HG02759 (cell line): ENCODE measurements around the gene PARVA.

Source experiments
- ATAC-seq: cut with Tn5 transposase; IDR thresholded peaks from one replicate; pipeline ENCODE4 v1.9.1; 2021; ENCODE audit warnings: mild to moderate bottlenecking, moderate library complexity; ENCODE audit not compliant: unreplicated experiment

Gene PARVA

DNA sequence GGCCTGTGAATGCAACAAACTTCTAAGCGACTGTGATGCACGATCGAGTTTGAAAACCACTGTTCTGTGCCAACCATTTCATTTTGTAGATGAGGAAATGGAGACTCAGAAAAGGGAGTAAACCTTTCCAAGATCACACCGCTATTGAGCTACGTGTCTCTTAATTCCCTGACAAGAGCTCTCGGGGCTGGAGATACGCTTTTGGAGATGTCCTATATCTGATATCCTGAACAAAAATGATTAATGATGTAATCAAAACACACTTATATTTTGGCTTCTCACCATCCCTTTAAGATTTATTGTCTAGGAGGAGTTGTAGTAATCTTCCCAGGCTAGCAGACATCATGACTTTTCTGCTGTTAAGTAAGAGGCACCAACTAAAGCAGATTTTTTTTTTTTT, 1.7 kb upstream of the PARVA start:
- ATAC-seq, result no peak

- ATAC-seq, result no peak
Measured at GRCh38 chr11:12376259-12377081, 901 bp upstream of the PARVA start.

- ATAC-seq, result no peak
Measured at GRCh38 chr11:12377824-12378593, 638 bp downstream of the PARVA start.

DNA sequence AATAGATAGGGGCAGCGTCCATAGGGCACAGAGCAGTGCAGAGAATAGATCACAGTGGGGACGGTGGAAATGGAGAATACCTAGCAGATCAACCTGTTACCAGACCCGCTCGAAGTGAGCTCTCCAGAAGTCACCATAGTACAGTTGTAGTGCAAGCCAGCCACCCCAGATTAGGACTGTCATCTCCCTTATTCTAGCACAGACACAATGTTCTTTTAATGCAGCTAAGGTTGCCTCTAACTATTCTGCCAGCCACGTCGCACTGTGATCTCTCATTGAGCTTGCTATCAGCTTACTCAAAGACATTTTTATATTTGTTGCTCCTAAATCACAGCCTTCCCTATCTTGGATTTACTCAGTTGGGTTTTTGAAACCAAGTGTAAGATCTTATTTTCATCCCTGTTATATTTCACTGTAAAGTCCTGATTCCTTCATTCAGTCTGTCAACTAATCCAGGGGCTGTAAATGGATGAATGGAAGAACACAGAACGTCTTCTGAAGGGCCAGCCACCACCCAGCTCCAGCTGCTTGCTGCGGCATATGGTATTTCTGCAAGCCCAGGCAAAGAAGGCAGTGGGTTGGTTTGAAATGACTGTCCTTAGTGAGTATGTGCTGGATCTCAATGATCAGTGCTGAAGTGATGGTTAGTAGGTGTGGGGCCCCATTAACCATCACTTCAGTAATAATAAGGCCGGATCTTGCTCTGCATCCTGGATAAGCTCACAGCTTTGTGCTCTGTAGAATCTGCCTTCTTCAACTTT, 3.4 kb downstream of the PARVA start:
- ATAC-seq, result no peak

DNA sequence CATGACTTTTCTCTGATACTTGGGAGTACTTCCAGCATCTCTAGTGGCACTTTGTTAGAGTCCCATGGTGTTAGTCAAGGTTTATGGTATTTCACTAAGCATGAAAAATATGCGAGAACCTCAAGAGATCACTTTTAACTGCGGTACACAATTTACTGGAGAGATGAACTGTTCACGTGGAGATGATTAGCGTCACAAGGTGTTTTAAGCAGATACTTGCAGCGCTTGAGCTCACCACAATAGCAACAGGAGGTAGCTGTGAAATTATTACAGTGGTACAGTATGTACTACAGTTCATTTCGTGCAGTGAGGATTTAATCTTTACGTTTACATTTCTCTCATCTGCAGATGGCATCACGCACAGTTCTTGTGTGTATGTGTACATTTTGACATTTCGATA, 4.5 kb downstream of the PARVA start:
- ATAC-seq, result no peak

- ATAC-seq, result no peak
Measured at GRCh38 chr11:12382451-12382850, 5.1 kb downstream of the PARVA start.

DNA sequence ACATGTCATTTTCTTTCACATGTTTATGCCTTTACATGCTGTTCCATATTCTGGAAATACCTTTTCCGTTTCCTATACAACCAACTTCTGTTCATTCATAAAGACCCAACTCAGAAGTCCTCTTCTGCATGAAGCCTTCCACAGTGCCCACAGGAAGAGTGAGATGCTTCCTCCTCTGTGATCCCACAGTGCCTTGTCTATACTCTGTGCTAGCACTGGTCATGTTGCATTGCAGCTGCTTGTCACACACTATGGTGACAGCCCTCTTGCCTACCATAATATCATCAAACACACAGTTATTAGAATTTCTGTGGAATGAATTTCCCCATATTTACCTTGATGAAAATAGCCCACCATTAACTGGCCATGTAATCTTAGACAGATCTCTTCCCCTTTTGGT, 8.9 kb downstream of the PARVA start:
- no peak for ATAC-seq

GRCh38 chr11:12386745-12387144, 9.4 kb downstream of the PARVA start:
- ATAC-seq, result no peak

- ATAC-seq, result no peak
Measured at GRCh38 chr11:12388173-12388572, 10.8 kb downstream of the PARVA start.

GRCh38 chr11:12388939-12389670, 11.7 kb downstream of the PARVA start:
- no peak for ATAC-seq

DNA sequence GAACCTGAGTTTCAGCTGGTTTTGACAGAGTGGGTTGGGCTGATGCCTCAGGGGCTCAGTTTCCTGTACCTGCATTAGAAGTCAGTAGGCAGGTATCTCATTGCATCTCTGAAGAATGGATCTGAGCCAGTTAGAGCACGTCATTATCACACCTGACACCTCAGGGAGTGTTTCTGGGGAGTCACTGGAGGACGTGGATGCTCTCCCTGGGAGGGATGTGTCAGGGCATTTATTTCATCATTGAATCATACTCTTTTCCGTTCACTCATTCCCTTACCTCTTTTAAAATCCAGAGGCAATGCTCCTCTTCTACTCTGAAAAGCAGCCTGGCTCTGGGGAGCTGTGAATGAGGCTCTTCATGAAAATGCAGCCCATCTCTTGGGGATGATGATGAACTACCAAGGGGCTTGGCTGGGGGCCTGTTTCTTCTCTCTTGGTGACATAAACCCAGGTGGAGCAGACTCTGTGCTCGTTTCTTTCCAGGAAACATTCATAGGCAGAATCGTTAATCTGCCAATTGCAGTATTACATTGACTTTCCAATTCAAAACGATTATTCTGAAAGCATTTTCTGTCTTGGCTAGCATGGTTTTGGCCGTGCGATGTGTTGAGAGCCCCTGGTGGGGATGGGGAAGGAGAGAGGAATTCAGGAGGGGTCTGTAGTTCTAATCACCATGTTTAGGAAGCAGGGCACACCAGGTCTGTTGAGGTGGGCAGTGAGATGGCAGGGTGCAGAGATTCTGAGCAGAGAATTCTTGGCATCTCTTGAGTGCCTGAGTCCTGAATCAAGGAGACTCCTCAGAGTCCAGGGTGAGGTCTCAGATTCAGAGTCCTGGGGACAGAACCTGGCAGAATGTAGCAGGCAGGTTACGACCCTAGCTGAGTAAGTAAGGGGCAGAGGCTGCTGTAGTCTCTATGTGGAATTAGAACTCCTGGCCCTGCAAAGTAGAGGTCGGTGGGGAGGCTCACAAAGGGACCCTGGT, 12.6 kb downstream of the PARVA start:
- no peak for ATAC-seq

- no peak for ATAC-seq
Measured at GRCh38 chr11:12390687-12391110, 13.3 kb downstream of the PARVA start.

DNA sequence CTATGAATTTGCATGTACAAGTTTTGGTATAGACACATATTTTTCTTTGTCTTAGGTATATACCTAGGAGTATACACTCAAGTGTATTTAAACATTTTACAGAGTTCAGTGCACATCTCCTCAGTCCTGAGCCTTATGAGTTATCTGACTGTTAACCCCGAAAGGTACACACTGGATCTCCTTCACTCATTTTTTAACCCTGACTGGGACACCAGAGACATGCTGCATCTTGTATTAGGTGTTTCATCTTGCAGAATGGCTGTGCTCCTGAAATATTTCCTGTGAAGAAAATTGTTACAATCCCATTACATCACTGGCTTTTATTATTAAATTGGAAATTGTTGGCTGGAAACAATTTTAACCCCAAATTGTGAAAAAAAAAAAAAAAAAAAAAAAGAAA, 15.3 kb downstream of the PARVA start:
- ATAC-seq, result no peak

DNA sequence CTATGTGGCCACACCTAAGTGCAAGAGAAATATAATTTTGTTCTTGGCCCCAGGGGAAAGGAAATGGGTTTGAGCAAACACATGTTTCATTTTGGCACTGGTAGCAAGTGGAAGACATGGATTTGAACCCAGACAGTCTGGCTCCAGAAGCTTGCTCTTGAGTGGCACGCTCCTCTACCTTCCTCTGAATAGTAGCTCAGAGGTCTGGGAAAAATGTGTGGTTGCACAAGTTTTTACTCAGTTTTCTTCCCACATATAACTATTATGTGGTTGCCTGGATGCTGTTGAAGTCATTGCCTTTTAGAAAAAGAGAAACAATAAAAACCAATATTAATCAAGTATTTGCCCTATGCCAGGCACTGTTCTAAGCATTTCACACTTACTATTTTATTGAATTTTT, 16.3 kb downstream of the PARVA start:
- ATAC-seq, result no peak

DNA sequence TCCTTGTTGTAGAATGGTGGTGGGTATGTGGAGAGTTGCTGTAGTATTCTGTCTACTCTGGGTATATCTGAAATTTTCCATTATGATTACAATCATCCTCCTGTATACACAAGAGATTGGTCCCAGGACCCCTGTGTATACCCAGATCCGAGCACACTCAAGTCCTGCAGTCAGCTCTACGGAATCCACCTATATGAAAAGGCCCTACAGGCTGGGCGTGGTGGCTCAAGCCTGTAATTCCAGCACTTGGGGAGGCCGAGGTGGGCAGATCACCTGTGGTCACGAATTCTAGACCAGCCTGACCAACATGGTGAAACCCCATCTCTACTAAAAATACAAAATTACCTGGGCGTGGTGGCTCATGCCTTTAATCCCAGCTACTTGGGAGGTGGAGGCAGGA, 17.2 kb downstream of the PARVA start:
- no peak for ATAC-seq

DNA sequence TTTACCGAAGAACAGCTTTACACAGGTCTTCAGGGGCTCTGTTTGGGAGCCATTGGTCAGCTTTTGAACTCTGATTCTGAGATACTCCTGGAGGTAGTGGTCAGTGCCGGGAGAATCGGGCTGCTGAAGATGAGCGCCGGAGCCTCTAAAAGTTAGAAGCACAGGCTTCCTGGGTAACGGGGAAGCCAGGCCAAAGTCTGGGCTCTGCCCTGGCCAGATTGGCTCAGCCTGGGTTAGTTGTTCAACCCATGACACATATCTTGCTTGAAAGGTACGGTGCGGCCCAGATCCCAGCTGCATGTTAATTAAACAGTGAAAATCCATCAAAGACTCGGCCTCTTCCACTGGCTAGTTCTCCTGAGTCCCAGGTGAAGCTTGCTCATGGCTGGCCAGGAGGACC, 18.0 kb downstream of the PARVA start:
- no peak for ATAC-seq

- ATAC-seq, result no peak
Measured at GRCh38 chr11:12397931-12398334, 20.6 kb downstream of the PARVA start.

GRCh38 chr11:12399355-12399754, 22.0 kb downstream of the PARVA start:
- ATAC-seq, result no peak

GRCh38 chr11:12402025-12402424, 24.7 kb downstream of the PARVA start:
- ATAC-seq, result no peak

DNA sequence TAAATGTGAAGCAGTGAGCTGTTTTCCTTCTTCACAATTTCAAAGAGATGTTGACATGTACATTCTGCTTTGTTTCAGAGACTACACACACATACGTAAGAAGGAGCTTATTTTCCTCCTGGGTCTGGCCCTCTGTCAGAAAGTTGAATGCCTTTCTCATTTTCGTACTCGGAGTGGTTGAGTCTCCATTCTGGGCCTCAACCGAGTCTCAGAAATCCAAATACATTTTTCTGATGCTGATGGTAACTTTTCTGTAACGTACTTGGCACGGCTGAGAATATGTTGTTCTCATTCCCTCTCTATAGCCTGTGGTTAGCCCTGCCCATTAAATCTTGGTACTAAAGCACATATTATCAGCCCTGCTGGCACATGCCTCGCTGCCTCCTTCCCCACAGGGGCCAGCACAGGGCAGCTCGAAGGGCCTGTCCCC, 25.3 kb downstream of the PARVA start:
- no peak for ATAC-seq
